SU-DHL-6 (cell line): Measurements from ENCODE around the gene TRDN.
"Not testable (repeated sequence)": the region's sequence is repeated elsewhere in the genome, so short reads cannot be mapped to it uniquely, and the experiment has no call there.

ENCODE experiments used
- H2AFZ ChIP-seq: fragments of 200-600 bp; sonication (generic); 2 replicates; pipeline ENCODE4 v1.6.1; 2014; ENCODE audit warnings: low read depth, mild to moderate bottlenecking, moderate library complexity, mixed read lengths, antibody characterized with exemption, low read length; ENCODE audit not compliant: severe bottlenecking
- H3F3A ChIP-seq: fragments of 200-600 bp; shearing (Covaris generic); 2 replicates; pipeline ENCODE4 v1.6.0; 2016; ENCODE audit warnings: antibody characterized with exemption, mild to moderate bottlenecking; ENCODE audit not compliant: insufficient read depth
- H3K27ac ChIP-seq: fragments of 200-600 bp; sonication (generic); 2 replicates; pipeline ENCODE4 v1.5.1; 2016; ENCODE audit warnings: low read depth, mild to moderate bottlenecking, low read length, moderate library complexity, mixed read lengths
- H3K27me3 ChIP-seq: fragments of 200-600 bp; sonication (generic), shearing (Covaris generic); 2 replicates; pipeline ENCODE4 v1.6.0; 2014; ENCODE audit warnings: mild to moderate bottlenecking, low read length
- H3K36me3 ChIP-seq: fragments of 200-600 bp; sonication (generic); 2 replicates; pipeline ENCODE4 v1.6.1; 2014; ENCODE audit warnings: mild to moderate bottlenecking, low read length, mixed read lengths
- H3K4me2 ChIP-seq: fragments of 300-600, 200-600 bp; shearing (Covaris generic), sonication (generic); 2 replicates; pipeline ENCODE4 v1.6.0; 2014; ENCODE audit warnings: low read length, low read depth, mild to moderate bottlenecking; ENCODE audit not compliant: poor library complexity, severe bottlenecking
- H3K4me3 ChIP-seq: fragments of 200-600 bp; sonication (generic); 2 replicates; pipeline ENCODE4 v1.5.1; 2014; ENCODE audit warnings: antibody characterized with exemption, low read length, mild to moderate bottlenecking, mixed read lengths; ENCODE audit not compliant: insufficient read depth, poor library complexity, severe bottlenecking
- H3K79me2 ChIP-seq: fragments of 200-600 bp; sonication (generic); 2 replicates; pipeline ENCODE4 v1.6.1; 2014; ENCODE audit warnings: mild to moderate bottlenecking, low read length, moderate library complexity; ENCODE audit not compliant: insufficient read depth
- H3K9ac ChIP-seq: fragments of 200-600 bp; sonication (generic); 2 replicates; pipeline ENCODE4 v1.7.0; 2014; ENCODE audit warnings: mild to moderate bottlenecking, low read length
- H3K9me2 ChIP-seq: fragments of 200-600 bp; sonication (generic); replicated peaks from 2 replicates; pipeline ENCODE4 v1.6.1; 2014; ENCODE audit warnings: low read length; ENCODE audit not compliant: insufficient read depth
- H3K9me3 ChIP-seq: fragments of 200-600 bp; sonication (generic); 2 replicates; pipeline ENCODE4 v1.6.1; 2014; ENCODE audit warnings: low read length, mixed read lengths; ENCODE audit not compliant: insufficient read depth
- H4K20me1 ChIP-seq: fragments of 200-600 bp; sonication (generic); 2 replicates; pipeline ENCODE4 v1.6.1; 2014; ENCODE audit warnings: low read depth, mild to moderate bottlenecking, antibody characterized with exemption, low read length, moderate library complexity, mixed read lengths
- EZH2phosphoT487 ChIP-seq: fragments of 200-600 bp; sonication (generic), shearing (Covaris generic); conservative IDR thresholded peaks from 2 replicates; pipeline ENCODE4 v1.6.1; 2018; ENCODE audit warnings: mild to moderate bottlenecking, antibody characterized with exemption, low read length, moderate library complexity, mixed read lengths
- TF ChIP-seq, protein P1 (sequence below): fragments of 200-600 bp; sonication (generic); IDR thresholded peaks from one replicate; pipeline ENCODE4 v1.5.1; 2017; ENCODE audit warnings: antibody characterized with exemption, mild to moderate bottlenecking, low read length, moderate library complexity; ENCODE audit not compliant: insufficient read depth, poor library complexity, severe bottlenecking

TRDN gene

DNA sequence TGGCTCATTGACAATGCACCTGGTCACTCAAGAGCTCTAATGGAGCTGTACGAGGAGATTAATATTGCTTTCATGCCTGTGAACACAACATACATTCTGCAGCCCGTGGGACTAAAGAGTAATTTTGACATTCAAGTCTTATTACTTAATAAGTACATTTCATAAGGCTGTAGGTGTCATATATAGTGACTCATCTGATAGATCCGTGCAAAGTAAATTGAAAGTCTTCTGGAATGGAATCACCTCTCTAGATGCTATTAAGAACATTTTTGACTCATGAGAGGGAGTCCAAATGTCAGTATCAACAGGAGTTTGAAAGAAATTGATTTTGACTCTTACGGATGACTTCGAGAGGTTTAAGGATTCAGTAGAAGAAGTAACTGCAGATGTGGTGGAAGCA, 372.8 kb downstream of the TRDN start:
- no peak overlapping the region for H2AFZ ChIP-seq
- no peaks in the 10 kb centered on the region for H3K27me3 ChIP-seq
- no peaks in the 10 kb centered on the region for H3K9me2 ChIP-seq
- no peak overlapping the region for H3K4me3 ChIP-seq
- no peak for TF ChIP-seq EZH2phosphoT487
- TF ChIP-seq, protein P1, sequence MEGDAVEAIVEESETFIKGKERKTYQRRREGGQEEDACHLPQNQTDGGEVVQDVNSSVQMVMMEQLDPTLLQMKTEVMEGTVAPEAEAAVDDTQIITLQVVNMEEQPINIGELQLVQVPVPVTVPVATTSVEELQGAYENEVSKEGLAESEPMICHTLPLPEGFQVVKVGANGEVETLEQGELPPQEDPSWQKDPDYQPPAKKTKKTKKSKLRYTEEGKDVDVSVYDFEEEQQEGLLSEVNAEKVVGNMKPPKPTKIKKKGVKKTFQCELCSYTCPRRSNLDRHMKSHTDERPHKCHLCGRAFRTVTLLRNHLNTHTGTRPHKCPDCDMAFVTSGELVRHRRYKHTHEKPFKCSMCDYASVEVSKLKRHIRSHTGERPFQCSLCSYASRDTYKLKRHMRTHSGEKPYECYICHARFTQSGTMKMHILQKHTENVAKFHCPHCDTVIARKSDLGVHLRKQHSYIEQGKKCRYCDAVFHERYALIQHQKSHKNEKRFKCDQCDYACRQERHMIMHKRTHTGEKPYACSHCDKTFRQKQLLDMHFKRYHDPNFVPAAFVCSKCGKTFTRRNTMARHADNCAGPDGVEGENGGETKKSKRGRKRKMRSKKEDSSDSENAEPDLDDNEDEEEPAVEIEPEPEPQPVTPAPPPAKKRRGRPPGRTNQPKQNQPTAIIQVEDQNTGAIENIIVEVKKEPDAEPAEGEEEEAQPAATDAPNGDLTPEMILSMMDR = no peak
- H3K9ac ChIP-seq = no peak overlapping the region
- H3K9me3 ChIP-seq = no peaks in the 10 kb centered on the region
- H3F3A ChIP-seq = no peaks in the 10 kb centered on the region
- no peaks in the 10 kb centered on the region for H4K20me1 ChIP-seq
- H3K36me3 ChIP-seq = no peaks in the 10 kb centered on the region
- no peak overlapping the region for H3K4me2 ChIP-seq
- H3K27ac ChIP-seq = no peak overlapping the region
- H3K79me2 ChIP-seq = no peaks in the 10 kb centered on the region

DNA sequence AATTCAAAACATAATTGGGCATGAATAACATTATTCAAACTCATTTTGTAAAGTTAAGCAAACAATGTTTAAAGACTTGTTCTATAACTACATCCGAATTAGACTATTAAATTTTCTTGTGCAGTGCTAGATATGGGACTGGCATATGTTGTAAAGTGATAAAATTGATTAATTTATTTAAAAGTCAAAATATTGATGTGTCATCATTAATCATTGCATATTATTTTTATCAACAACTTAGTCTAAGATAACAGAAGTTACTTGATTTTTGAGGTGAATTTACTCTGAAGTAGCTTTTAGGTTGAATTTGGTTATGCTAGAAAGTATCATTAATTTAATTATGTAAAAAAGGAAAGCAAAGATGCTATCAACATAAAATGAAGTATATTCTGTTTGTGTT, 396.1 kb downstream of the TRDN start:
- Histone ChIP-seq H3K79me2 (no peaks in the 10 kb centered on the region), H3K27ac (no peak overlapping the region), H3F3A (no peaks in the 10 kb centered on the region), H3K27me3 (no peaks in the 10 kb centered on the region), H2AFZ (no peak overlapping the region), H3K9ac (no peak overlapping the region), H3K9me3 (no peaks in the 10 kb centered on the region), H3K4me2 (no peak overlapping the region), H3K9me2 (no peaks in the 10 kb centered on the region), H4K20me1 (no peaks in the 10 kb centered on the region), H3K4me3 (no peak overlapping the region), H3K36me3 (no peaks in the 10 kb centered on the region)
- TF ChIP-seq, protein P1 = no peak
- no peak for TF ChIP-seq EZH2phosphoT487

DNA sequence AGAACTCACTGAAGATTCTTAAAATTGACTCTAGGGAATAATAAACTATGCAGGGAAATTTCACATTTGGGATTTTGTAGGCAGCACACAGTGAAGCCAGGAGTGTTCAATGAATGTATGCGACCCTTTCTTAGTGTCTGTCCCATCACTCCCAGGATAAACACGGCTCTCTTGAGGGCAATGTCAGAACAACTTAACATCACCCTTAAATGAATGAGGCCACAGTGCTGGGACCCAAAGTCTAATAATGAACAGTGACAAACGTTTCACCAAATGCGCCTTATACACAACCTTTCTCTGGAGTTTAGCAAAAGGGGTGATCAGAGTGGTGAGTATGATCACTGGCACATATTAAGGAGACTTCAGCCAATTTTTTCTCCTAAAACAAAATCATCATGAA, 403.4 kb downstream of the TRDN start:
- Histone ChIP-seq H3K36me3 (no peaks in the 10 kb centered on the region), H3K79me2 (no peaks in the 10 kb centered on the region), H3K9ac (no peak overlapping the region), H3K27ac (no peak overlapping the region), H3K27me3 (no peaks in the 10 kb centered on the region), H2AFZ (no peak overlapping the region), H3K4me2 (no peak overlapping the region), H3K4me3 (no peak overlapping the region), H3K9me2 (no peaks in the 10 kb centered on the region), H4K20me1 (no peaks in the 10 kb centered on the region), H3K9me3 (no peaks in the 10 kb centered on the region), H3F3A (no peaks in the 10 kb centered on the region)
- no peak for TF ChIP-seq EZH2phosphoT487
- TF ChIP-seq, protein P1 = no peak

DNA sequence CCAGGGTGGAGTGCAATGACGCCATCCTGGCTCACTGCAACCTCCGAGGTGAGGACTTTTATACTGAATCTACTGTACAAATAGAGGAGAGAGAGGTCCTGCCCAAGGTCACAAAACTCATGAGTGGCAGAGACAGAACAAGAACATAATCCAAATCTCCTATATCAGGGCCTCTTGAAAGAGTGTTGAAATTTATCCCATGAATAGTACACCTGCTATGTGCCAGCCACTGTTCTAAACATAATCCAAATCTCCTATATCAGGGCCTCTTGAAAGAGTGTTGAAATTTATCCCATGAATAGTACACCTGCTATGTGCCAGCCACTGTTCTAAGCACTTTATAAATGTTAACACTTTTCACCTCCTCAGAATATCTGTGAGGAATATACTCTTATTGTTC, 409.0 kb downstream of the TRDN start:
- not testable (repeated sequence) for H3K27me3 ChIP-seq, H3K9me2 ChIP-seq, H4K20me1 ChIP-seq, H3K9me3 ChIP-seq, H3K36me3 ChIP-seq, H3K27ac ChIP-seq, H3K4me2 ChIP-seq, H3F3A ChIP-seq, H3K4me3 ChIP-seq, H2AFZ ChIP-seq, H3K9ac ChIP-seq, H3K79me2 ChIP-seq
